ENCODE measurements around the gene REELD1.

Gene REELD1

GRCh38 chr4:146214238-146214637 is at the start of gene REELD1:
Gene REELD1, plus strand, starts transcription at chr4:146214538. Its CDS starts 2,415 bp downstream, at chr4:146216953.
- DNase-seq (ENCODE audit: low spot score), result no peak

DNA sequence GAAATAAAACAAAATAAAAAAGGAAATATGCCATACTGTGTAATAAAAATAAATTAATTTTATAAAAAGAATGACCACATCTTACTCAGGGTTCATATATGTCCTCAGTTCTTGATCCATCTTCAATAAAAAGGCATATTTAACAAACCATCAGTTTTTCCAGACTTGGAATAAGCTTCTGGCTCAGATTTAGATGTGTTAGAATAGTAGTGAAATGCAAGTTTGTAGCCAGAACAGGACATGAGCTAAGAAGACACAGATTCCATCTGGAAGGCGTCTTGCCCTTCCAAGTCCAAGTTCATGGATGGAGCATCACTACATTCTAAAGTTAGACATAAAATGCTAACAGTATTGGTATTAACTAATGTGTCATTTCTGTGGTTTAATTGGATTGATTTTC is 49.1 kb upstream of the REELD1 start:
- no peak for DNase-seq (ENCODE audit: low spot score)

DNA sequence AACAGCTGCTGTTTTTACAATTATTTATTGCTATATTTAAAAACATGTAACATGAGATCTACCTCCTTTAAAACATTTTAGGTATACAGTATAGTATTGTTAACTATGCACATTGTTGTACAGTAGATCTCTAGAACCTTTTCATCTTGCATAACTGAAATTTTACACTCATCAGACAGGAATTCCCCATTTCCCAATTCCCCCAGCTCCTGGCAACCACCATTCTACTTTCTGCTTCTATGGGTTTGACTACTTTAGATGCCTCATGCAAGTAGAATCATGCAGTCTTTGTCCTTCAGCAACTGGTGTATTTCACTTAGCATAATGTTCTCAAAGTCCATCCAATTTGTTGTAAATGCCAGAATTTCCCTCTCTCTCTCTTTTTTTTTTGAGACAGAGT is 48.5 kb upstream of the REELD1 start:
- DNase-seq (ENCODE audit: low spot score), result no peak

GRCh38 chr4:146170149-146170548 is 44.2 kb upstream of the REELD1 start:
- DNase-seq (ENCODE audit: low spot score), result no peak

GRCh38 chr4:146175541-146176453 is 38.5 kb upstream of the REELD1 start, which contains the start of gene LSM6:
Gene LSM6, plus strand, starts transcription at chr4:146175718. Its CDS starts 7,204 bp downstream, at chr4:146182922.
- DNase-seq (ENCODE audit: low spot score), result peak; percentile 78

- no peak for DNase-seq (ENCODE audit: low spot score)
Measured at GRCh38 chr4:146176891-146177290, 37.4 kb upstream of the REELD1 start.

- no peak for DNase-seq (ENCODE audit: low spot score)
Measured at GRCh38 chr4:146178126-146178525, 36.2 kb upstream of the REELD1 start.

- no peak for DNase-seq (ENCODE audit: low spot score)
Measured at GRCh38 chr4:146179784-146180370, 34.5 kb upstream of the REELD1 start.

DNA sequence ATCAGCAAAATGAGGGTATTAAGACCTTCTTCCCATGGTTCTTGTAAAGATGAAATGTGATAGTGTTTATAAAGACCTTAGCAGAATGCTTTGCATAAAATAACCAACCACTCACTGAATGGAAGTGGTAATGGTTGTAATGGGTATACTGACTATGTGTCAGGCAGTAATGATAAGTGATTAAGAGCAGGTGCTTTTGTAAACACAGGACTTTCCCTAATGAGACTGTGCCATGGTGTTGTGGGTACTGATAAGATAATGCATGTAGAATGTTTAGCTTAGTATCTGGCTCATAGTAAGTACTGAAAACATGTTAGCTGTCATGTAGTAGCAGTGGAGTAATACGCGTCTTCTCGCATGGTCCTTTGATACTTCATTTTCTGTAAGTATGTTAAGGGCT is 31.9 kb upstream of the REELD1 start:
- no peak for DNase-seq (ENCODE audit: low spot score)

GRCh38 chr4:146183209-146183608 is 31.1 kb upstream of the REELD1 start:
- no peak for DNase-seq (ENCODE audit: low spot score)

- no peak for DNase-seq (ENCODE audit: low spot score)
Measured at GRCh38 chr4:146186041-146186440, 28.3 kb upstream of the REELD1 start.

DNA sequence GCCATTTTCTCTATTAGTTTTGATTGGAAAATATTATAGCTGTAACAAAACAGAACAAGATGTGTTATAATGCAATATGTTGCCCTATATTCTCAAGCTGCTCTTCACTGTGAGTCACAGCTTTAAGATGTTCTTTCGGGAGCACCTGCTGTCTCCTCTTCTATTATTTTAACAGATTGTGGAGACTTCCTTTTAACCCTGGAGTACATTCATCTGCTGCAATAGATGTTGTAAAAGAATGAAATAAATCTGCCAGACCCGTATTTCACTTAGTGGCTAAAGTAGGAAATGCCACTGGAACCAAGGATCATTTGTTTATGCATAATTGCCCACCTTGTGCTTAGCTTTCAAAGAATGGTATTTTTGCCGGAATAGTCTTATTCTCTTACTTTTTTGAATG is 27.7 kb upstream of the REELD1 start:
- no peak for DNase-seq (ENCODE audit: low spot score)

GRCh38 chr4:146190456-146190855 is 23.9 kb upstream of the REELD1 start:
- no peak for DNase-seq (ENCODE audit: low spot score)

DNA sequence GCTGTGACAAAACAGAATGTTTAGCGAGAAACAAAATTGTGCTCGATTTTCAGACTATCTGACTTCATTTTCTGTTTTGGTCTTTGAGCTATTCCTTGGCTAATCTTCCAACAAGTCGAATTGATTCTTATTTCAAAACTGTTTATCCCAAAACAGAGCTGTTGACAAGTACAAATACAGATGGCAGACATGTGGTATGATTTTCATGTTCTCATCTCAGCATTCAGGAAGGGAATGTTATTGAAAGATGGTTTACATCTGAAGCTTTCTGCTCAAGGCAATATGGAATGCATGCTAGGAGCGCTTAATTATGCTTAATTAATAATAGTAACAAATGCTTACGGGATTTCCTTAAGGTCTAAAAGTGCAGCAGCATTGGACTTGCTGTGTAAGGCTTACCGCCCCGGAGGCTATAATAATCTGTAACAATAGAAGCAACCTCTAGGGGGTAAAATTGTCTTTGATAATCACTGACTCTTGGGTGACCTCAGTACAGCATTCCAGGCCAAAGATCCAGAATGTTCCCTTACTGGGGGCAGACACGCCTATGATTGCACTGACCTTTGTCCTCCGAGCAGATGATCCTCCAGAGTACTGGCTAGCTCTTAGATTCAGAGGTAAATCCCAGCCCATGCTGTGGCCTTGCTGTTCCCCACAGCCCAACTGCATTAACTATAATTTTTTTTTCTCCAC is 22.4 kb upstream of the REELD1 start:
- peak; percentile 44 for DNase-seq (ENCODE audit: low spot score)

DNA sequence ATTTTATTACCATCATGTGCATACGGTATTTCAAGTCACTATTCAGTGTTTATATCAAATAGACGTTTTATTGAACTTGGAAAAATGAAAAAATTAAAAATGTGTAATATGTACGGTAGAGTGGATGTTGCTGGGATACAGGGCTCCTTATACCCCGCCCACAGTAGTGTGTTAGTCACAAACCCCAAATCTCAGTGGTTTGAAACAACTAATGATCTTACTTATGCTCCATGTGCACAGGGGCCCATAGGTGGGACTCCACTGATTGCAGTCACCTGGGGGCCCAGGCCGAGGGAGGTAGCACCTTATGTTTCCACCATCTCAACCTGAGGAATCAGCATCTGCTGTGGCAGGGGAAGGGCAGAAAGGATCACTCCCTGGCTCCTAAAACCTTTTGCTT is 20.7 kb upstream of the REELD1 start:
- DNase-seq (ENCODE audit: low spot score), result no peak

GRCh38 chr4:146194212-146194611 is 20.1 kb upstream of the REELD1 start:
- DNase-seq (ENCODE audit: low spot score), result no peak

- DNase-seq (ENCODE audit: low spot score), result no peak
Measured at GRCh38 chr4:146202665-146203064, 11.7 kb upstream of the REELD1 start.

GRCh38 chr4:146207410-146207809 is 6.9 kb upstream of the REELD1 start:
- DNase-seq (ENCODE audit: low spot score), result no peak

DNA sequence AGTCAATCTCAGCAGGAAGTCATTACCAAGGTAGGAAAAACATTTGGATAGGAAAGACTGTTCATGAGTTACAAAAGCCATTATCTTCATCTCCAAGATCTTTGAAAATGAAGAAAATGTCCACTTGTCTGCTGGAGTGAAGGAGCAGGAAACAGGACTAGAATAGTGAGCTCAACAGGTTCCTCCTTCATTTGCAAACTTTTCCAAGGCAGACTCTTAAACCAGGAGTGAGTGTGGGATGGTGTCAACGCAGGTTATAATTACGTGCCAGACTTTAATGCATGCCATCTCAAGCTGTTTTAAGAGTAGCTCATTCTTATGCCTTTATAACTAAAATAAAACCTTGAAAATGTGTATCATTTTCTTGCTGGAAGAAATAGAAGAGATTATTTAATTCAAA is 3.4 kb upstream of the REELD1 start:
- DNase-seq (ENCODE audit: low spot score), result no peak

DNA sequence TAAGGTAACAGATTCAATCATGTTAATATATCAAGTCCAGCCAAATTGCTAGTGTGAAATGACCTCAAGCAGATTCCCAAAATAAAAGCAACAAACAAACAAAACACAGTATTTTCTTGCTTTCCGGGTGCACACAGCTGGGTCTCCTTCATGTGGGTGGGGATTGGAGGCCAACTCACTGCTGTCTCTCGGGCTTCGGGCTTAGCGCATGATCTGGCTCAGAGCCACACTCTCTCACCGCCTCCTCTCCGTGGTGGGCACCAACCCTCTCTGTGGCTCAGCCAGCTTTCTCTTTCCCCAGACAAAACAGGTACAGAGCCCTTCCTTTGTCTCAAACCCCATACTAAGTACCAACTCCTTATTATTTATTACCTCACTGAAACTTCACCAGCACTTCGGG is 2.9 kb upstream of the REELD1 start:
- no peak for DNase-seq (ENCODE audit: low spot score)

DNA sequence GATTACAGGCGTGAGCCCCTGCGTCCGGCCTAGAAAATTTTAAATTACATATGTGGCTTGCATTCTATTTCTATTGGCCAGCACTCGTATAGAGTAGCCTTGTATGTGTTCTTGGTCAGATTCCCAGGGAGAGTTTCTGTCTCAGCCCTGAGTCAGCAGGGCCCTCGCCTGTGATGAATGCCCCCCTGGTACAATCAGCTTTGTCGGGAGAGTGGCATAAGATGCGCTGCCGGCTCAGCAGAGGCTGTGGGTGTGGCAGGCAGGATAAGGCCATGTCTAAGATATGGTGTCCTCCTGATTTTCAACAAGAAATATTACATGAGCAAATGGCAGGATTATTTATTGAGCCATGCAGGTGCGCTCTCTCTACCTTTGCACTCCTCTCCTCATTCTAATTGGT is 1.6 kb upstream of the REELD1 start:
- no peak for DNase-seq (ENCODE audit: low spot score)

- no peak for DNase-seq (ENCODE audit: low spot score)
Measured at GRCh38 chr4:146222313-146222712, 8.0 kb downstream of the REELD1 start.

Measured in HuH-7 (cell line).